Vagina (tissue), 2 donors: ENCODE measurements around the gene KAZN.

Experiments
- CTCF ChIP-seq, 3 experiments: fragments of 450-650 bp in 2 of 3; fragments of 200-600 bp in 1 of 3; sonication (generic) in 1 of 3; IDR thresholded peaks; one replicate each; pipeline ENCODE4 v1.5.1; 2017 to 2019; ENCODE audit warnings: antibody characterized with exemption in 3 of 3, mild to moderate bottlenecking in 2 of 3, moderate library complexity in 2 of 3
- POLR2A ChIP-seq, 2 donors: fragments of 450-650 bp; IDR thresholded peaks; one replicate each; pipeline ENCODE4 v1.6.1; 2017; ENCODE audit warnings: antibody characterized with exemption in 2 of 2, mild to moderate bottlenecking in 2 of 2, moderate library complexity in 2 of 2
- POLR2AphosphoS5 ChIP-seq, 2 donors: sonication (generic); formaldehyde crosslinking; IDR thresholded peaks; one replicate each; pipeline ENCODE4 v1.9.0; 2017; ENCODE audit warnings: antibody characterized with exemption in 2 of 2, mild to moderate bottlenecking in 2 of 2, low read depth in 1 of 2; ENCODE audit not compliant: insufficient read depth in 1 of 2

- TF ChIP-seq POLR2A (IDR thresholded peaks at IDR 0.05) (no peak), POLR2AphosphoS5 (IDR thresholded peaks at IDR 0.05; ENCODE audit: insufficient read depth in 1 of 2, low read depth in 1 of 2) (no peak), CTCF (IDR thresholded peaks at IDR 0.05) (no peak)
Observed at GRCh38 chr1:15155191-15155590, 556.7 kb downstream of the KAZN start.
